Neural progenitor cell (in vitro differentiated cells): Measurements from ENCODE around the gene ZNF516. TPM values are rescaled to one million over a fixed set of nuclear protein-coding genes. Genes with fewer than 3 reads are reported as not detected.

Source experiments
- DNase-seq: peaks from one replicate; pipeline ENCODE4 v3.0.0-alpha.2; 2016; ENCODE audit warnings: low spot score
- H2AFZ ChIP-seq: fragments of 200-600 bp; sonication (generic); replicated peaks from 2 replicates; pipeline ENCODE4 v1.6.1; 2016; ENCODE audit warnings: antibody characterized with exemption
- H3F3A ChIP-seq: fragments of 200-600 bp; sonication (generic); 2 replicates; pipeline ENCODE4 v1.6.1; 2016; ENCODE audit warnings: antibody characterized with exemption, low read depth
- H3K27ac ChIP-seq: fragments of 200-600 bp; sonication (generic); 2 replicates; pipeline ENCODE4 v1.5.1; 2016; ENCODE audit warnings: mild to moderate bottlenecking
- H3K27me3 ChIP-seq: fragments of 200-600 bp; sonication (generic); 2 replicates; pipeline ENCODE4 v1.6.1; 2016; ENCODE audit warnings: mild to moderate bottlenecking, moderate library complexity
- H3K36me3 ChIP-seq: fragments of 200-600 bp; sonication (generic); 2 replicates; pipeline ENCODE4 v1.5.1; 2016
- H3K4me1 ChIP-seq: fragments of 200-600 bp; sonication (generic); 2 replicates; pipeline ENCODE4 v1.6.1; 2016; ENCODE audit warnings: mixed run types
- H3K4me2 ChIP-seq: fragments of 200-600 bp; sonication (generic); 2 replicates; pipeline ENCODE4 v1.6.1; 2016
- H3K4me3 ChIP-seq: fragments of 200-600 bp; sonication (generic); 2 replicates; pipeline ENCODE4 v1.5.1; 2016
- H3K79me2 ChIP-seq: fragments of 200-600 bp; sonication (generic); 2 replicates; pipeline ENCODE4 v1.6.1; 2016; ENCODE audit warnings: low read depth
- H3K9ac ChIP-seq: fragments of 200-600 bp; sonication (generic); 2 replicates; pipeline ENCODE4 v1.6.1; 2016
- H3K9me3 ChIP-seq: fragments of 200-600 bp; sonication (generic); 2 replicates; pipeline ENCODE4 v1.5.1; 2016; ENCODE audit warnings: low read depth
- H4K20me1 ChIP-seq: fragments of 200-600 bp; sonication (generic); 2 replicates; pipeline ENCODE4 v1.6.1; 2016; ENCODE audit warnings: low read depth
- H3K27ac Mint-ChIP-seq: 3 replicates; pipeline ENCODE4 v1.8.0; 2021; ENCODE audit warnings: mixed read lengths
- H3K27me3 Mint-ChIP-seq: 2 replicates; pipeline ENCODE4 v1.8.0; 2022; ENCODE audit warnings: low read depth, mild to moderate bottlenecking, inconsistent platforms, moderate library complexity, mixed read lengths; ENCODE audit not compliant: insufficient read depth
- H3K36me3 Mint-ChIP-seq: 3 replicates; pipeline ENCODE4 v1.8.0; 2021; ENCODE audit warnings: mixed read lengths
- H3K4me1 Mint-ChIP-seq: 3 replicates; pipeline ENCODE4 v1.8.0; 2021; ENCODE audit warnings: mixed read lengths
- H3K4me3 Mint-ChIP-seq: 3 replicates; pipeline ENCODE4 v1.8.0; 2021; ENCODE audit warnings: mild to moderate bottlenecking, moderate library complexity, mixed read lengths
- H3K9me3 Mint-ChIP-seq: 3 replicates; pipeline ENCODE4 v1.8.0; 2020; ENCODE audit warnings: mixed read lengths
- EZH2 ChIP-seq: fragments of 200-600 bp; sonication (generic); IDR thresholded peaks from 2 replicates; pipeline ENCODE4 v1.6.1; 2017; ENCODE audit warnings: antibody characterized with exemption, mild to moderate bottlenecking, moderate library complexity
- EZH2phosphoT487 ChIP-seq: fragments of 200-600 bp; sonication (generic); IDR thresholded peaks from 2 replicates; pipeline ENCODE4 v1.6.1; 2017; ENCODE audit warnings: antibody characterized with exemption
- total RNA-seq: library from RNA; depleted of rRNA; stranded (reverse); fragments of >200 nt; gene quantifications from 2 replicates; pipeline ENCODE4 v1.2.3, GENCODE V29; 2015; ENCODE audit warnings: low replicate concordance
- TF ChIP-seq, protein P1 (sequence below): fragments of 200-600 bp; sonication (generic); IDR thresholded peaks from 2 replicates; pipeline ENCODE4 v1.5.1; 2017; ENCODE audit warnings: antibody characterized with exemption, mild to moderate bottlenecking

The ZNF516 gene
- total RNA-seq, 1 donor from 2014 or later, result 45.5 TPM

DNA sequence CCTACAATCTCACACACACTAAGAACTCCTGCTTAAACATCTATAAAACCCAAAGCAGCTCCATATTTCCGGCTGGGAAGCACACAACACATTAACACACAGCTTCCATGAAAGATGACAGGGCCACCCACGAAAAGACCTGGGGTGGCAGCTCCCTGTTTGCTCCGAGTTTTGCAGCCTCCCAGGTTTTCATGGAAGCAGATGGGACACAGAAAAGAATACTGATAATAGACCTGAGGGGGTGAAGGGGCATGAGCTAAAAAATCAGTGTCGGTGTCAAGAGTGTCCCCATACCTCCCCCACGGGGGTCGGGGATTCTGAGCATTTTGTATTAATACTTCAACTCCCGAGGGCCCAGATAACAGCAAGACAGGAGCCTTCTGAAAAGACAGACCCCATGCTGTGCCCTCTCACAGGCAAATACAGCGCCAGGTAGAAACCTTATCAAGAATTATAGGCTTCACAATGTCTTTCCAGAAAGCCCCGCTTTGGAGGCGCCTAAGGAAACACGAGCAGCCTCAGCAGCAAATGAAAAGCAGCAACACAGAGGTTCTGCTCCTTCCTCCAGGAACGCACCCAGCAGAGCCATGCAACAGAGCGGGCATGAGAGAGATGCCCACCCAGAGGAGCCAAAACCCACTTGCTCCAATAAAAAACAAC is 50.5 kb downstream of the ZNF516 start:
- H3K36me3 ChIP-seq, result peaks cover under 1% of the 10 kb centered on the region
- Mint-ChIP-seq H3K4me3 (no peak overlapping the region), H3K4me1 (peaks cover 52% of the 10 kb centered on the region), H3K9me3 (no peaks in the 10 kb centered on the region), H3K27me3 (peaks cover 7% of the 10 kb centered on the region), H3K36me3 (peaks cover 17% of the 10 kb centered on the region), H3K27ac (no peak overlapping the region)
- no peak overlapping the region for H3K4me2 ChIP-seq
- no peaks in the 10 kb centered on the region for H3K9me3 ChIP-seq
- H3K27me3 ChIP-seq, result no peaks in the 10 kb centered on the region
- peaks cover 94% of the 10 kb centered on the region for H4K20me1 ChIP-seq
- peaks cover 86% of the 10 kb centered on the region for H3K79me2 ChIP-seq
- H3F3A ChIP-seq, result no peaks in the 10 kb centered on the region
- H3K27ac ChIP-seq, result no peak overlapping the region
- no peak overlapping the region for H2AFZ ChIP-seq
- peaks cover 27% of the 10 kb centered on the region for H3K4me1 ChIP-seq
- no peak overlapping the region for H3K4me3 ChIP-seq
- no peak overlapping the region for H3K9ac ChIP-seq
- DNase-seq, result no peak
- TF ChIP-seq, protein P1, sequence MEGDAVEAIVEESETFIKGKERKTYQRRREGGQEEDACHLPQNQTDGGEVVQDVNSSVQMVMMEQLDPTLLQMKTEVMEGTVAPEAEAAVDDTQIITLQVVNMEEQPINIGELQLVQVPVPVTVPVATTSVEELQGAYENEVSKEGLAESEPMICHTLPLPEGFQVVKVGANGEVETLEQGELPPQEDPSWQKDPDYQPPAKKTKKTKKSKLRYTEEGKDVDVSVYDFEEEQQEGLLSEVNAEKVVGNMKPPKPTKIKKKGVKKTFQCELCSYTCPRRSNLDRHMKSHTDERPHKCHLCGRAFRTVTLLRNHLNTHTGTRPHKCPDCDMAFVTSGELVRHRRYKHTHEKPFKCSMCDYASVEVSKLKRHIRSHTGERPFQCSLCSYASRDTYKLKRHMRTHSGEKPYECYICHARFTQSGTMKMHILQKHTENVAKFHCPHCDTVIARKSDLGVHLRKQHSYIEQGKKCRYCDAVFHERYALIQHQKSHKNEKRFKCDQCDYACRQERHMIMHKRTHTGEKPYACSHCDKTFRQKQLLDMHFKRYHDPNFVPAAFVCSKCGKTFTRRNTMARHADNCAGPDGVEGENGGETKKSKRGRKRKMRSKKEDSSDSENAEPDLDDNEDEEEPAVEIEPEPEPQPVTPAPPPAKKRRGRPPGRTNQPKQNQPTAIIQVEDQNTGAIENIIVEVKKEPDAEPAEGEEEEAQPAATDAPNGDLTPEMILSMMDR, result no peak

DNA sequence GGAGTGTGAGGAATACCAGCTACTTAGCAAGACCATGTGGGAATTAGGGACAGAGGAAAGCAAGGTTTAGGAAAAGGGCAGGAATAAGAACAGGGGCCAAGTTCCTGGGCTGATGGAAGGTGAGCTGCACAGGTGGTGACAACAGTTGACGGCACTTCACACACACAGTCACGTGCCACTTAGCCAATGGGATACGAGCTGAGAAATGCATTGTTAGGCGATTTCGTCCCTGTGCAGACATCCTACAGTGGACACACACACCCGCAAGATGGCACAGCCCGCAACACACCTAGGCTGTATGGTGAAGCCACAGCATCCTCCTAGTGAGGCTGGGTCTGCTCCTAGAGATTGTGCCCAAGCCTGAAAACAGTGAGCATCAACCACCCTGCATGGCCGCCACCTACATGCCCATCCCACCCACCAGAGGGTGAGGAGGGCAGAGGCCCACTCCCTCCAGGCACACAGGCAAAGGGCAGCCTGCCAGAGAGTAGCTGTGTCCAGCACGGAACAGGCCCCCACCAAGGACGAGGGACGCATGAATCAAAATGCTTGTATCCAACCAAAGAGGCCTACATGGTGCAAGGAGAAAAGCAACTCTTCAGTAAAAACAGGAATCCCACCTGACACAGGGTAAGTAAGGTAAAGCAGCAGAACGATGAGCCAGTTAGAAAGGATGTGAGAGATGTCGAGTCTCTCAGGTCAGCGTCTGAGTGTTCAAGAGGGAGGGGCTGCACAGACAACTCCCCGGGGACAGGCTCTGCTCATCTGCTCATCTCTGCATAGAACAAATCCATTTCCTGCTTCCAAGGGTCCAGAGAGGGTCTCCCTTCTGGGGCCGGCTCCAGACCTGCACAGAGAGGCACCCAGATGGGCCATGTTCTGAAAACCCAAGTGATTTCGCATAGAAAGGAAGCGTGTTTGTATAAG is 51.3 kb downstream of the ZNF516 start:
- H3K9ac ChIP-seq, result no peak overlapping the region
- no peaks in the 10 kb centered on the region for H3K27me3 ChIP-seq
- H3K4me1 ChIP-seq, result peaks cover 24% of the 10 kb centered on the region
- TF ChIP-seq EZH2, result no peak
- TF ChIP-seq, protein P1, result no peak
- no peak for TF ChIP-seq EZH2phosphoT487
- Mint-ChIP-seq H3K27ac (no peak overlapping the region), H3K9me3 (no peaks in the 10 kb centered on the region), H3K27me3 (peaks cover 2% of the 10 kb centered on the region), H3K4me3 (no peak overlapping the region), H3K4me1 (peaks cover 47% of the 10 kb centered on the region), H3K36me3 (peaks cover 20% of the 10 kb centered on the region)
- no peak overlapping the region for H2AFZ ChIP-seq
- no peak overlapping the region for H3K27ac ChIP-seq
- H3K4me2 ChIP-seq, result no peak overlapping the region
- H3K36me3 ChIP-seq, result peaks cover 8% of the 10 kb centered on the region
- H3F3A ChIP-seq, result peaks cover 2% of the 10 kb centered on the region
- peaks cover 94% of the 10 kb centered on the region for H4K20me1 ChIP-seq
- peaks cover 86% of the 10 kb centered on the region for H3K79me2 ChIP-seq
- no peak overlapping the region for H3K4me3 ChIP-seq
- no peaks in the 10 kb centered on the region for H3K9me3 ChIP-seq
- DNase-seq, result no peak

DNA sequence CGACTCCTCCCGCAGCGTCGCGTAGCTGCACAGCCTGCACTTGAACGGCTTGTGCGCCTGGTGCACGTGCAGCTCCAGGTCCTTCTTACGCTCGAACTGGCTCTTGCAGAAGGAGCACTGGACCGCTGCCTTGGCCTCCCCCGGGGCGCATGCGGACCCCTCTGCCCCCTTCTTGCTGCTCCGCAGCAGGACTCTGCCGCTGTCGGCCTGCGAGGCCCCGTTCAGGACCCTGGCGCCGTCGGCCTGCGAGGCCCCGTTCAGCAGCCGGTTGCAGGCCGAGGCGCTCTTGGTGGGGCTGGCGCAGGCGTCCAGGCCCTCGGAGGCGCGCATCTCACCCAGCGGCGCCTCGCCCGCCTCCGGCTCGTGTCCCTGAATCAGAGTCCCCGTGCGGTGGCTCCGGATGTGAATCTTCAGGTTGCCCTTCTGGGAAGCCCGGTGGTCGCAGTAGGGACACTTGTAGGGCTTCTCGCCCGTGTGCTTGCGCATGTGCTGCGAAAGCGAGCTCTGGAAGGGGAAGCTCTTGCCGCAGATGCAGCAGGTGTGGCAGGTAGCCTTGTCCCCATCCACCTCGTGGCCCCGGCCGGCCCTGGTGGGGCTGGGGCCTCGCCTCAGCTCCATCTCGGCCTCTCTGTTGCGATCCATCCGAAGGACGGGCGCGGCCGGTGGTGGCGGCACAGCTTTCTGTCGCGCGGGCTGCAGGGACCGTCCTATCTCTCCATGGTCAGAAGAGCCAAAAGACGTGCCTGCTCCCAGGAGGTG is 52.5 kb downstream of the ZNF516 start:
- H3K4me1 ChIP-seq, result peaks cover 23% of the 10 kb centered on the region
- TF ChIP-seq EZH2phosphoT487, result no peak
- TF ChIP-seq EZH2, result no peak
- TF ChIP-seq, protein P1, result no peak
- no peaks in the 10 kb centered on the region for H3K27me3 ChIP-seq
- Mint-ChIP-seq H3K36me3 (peaks cover 27% of the 10 kb centered on the region), H3K4me3 (no peak overlapping the region), H3K4me1 (peaks cover 40% of the 10 kb centered on the region), H3K9me3 (no peaks in the 10 kb centered on the region), H3K27ac (no peak overlapping the region), H3K27me3 (no peaks in the 10 kb centered on the region)
- H4K20me1 ChIP-seq, result peaks cover 94% of the 10 kb centered on the region
- peaks cover 86% of the 10 kb centered on the region for H3K79me2 ChIP-seq
- H3F3A ChIP-seq, result peaks cover 2% of the 10 kb centered on the region
- DNase-seq, result no peak
- no peak overlapping the region for H3K27ac ChIP-seq
- no peak overlapping the region for H2AFZ ChIP-seq
- H3K36me3 ChIP-seq, result peaks cover 15% of the 10 kb centered on the region
- H3K9ac ChIP-seq, result no peak overlapping the region
- no peak overlapping the region for H3K4me3 ChIP-seq
- H3K9me3 ChIP-seq, result no peaks in the 10 kb centered on the region
- H3K4me2 ChIP-seq, result no peak overlapping the region
